B cell (primary cell): ENCODE measurements around the gene CNTNAP2.

Experiments used
- EZH2 ChIP-seq: IDR thresholded peaks from 2 replicates; pipeline ENCODE4 v1.6.1; 2012; ENCODE audit warnings: borderline replicate concordance, low read depth, mild to moderate bottlenecking, moderate library complexity, low read length; ENCODE audit not compliant: insufficient read depth, poor library complexity, severe bottlenecking
- TF ChIP-seq, protein P1 (sequence below): fragments of 200-600 bp; IDR thresholded peaks from one replicate; pipeline ENCODE4 v1.8.0; 2022; ENCODE audit warnings: antibody characterized with exemption, mild to moderate bottlenecking

- TF ChIP-seq, protein P1, sequence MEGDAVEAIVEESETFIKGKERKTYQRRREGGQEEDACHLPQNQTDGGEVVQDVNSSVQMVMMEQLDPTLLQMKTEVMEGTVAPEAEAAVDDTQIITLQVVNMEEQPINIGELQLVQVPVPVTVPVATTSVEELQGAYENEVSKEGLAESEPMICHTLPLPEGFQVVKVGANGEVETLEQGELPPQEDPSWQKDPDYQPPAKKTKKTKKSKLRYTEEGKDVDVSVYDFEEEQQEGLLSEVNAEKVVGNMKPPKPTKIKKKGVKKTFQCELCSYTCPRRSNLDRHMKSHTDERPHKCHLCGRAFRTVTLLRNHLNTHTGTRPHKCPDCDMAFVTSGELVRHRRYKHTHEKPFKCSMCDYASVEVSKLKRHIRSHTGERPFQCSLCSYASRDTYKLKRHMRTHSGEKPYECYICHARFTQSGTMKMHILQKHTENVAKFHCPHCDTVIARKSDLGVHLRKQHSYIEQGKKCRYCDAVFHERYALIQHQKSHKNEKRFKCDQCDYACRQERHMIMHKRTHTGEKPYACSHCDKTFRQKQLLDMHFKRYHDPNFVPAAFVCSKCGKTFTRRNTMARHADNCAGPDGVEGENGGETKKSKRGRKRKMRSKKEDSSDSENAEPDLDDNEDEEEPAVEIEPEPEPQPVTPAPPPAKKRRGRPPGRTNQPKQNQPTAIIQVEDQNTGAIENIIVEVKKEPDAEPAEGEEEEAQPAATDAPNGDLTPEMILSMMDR = no peak
- no peak for TF ChIP-seq EZH2
Observed at GRCh38 chr7:148347981-148348380, 2231.4 kb downstream of the CNTNAP2 start.
